Spleen (tissue), 7 donors: Measurements from ENCODE around the gene PDGFA.

Source experiments
- POLR2AphosphoS5 ChIP-seq, 3 donors: sonication (generic); formaldehyde crosslinking; IDR thresholded peaks; one replicate each; pipeline ENCODE4 v1.5.1; 2017; ENCODE audit warnings: antibody characterized with exemption in 3 of 3
- TF ChIP-seq, protein P1 (sequence below), 11 experiments: fragments of 200-600 bp in 7 of 11; fragments of 450-650 bp in 4 of 11; sonication (generic) in 4 of 11; IDR thresholded peaks in 8 of 11; conservative IDR thresholded peaks in 3 of 11; 1 replicate in 7 of 11; 2 replicates in 4 of 11; pipeline versions ENCODE4 v1.4.0 to v1.8.0; 2016 to 2021; ENCODE audit warnings: antibody characterized with exemption in 11 of 11, inconsistent platforms in 4 of 11, mild to moderate bottlenecking in 1 of 11
- donor health status: DM: no; HTN: no; CAD: no; lungs with moderate emphysema.
- donor health status: DM: no; HTN: no; CAD: no.
- donor health status: DM: no; HTN: no; CAD: no.

DNA sequence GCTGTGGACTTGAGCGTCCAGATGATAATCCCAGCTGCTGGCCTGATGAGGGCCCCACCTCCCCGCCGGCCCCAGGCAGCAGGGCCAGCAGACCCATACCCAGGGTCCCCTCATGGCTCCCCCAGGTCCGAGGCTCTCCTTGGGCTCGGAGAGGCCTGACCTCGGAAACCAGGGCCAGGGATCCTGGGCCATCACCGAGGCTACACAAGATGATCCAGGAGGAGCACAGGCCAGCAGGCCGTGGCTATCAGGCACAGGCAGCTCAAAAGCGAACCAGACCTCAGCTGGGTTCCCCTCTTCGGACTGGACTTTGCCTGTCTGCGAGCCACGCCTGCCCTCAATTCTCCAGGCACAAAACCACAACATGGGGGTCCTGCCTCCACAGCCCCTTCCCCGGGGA is 17.4 kb downstream of the PDGFA start:
- TF ChIP-seq POLR2AphosphoS5 (IDR thresholded peaks at IDR 0.05), result no peak
- TF ChIP-seq, protein P1, sequence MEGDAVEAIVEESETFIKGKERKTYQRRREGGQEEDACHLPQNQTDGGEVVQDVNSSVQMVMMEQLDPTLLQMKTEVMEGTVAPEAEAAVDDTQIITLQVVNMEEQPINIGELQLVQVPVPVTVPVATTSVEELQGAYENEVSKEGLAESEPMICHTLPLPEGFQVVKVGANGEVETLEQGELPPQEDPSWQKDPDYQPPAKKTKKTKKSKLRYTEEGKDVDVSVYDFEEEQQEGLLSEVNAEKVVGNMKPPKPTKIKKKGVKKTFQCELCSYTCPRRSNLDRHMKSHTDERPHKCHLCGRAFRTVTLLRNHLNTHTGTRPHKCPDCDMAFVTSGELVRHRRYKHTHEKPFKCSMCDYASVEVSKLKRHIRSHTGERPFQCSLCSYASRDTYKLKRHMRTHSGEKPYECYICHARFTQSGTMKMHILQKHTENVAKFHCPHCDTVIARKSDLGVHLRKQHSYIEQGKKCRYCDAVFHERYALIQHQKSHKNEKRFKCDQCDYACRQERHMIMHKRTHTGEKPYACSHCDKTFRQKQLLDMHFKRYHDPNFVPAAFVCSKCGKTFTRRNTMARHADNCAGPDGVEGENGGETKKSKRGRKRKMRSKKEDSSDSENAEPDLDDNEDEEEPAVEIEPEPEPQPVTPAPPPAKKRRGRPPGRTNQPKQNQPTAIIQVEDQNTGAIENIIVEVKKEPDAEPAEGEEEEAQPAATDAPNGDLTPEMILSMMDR (IDR thresholded peaks at IDR 0.05 in 8 of 11, conservative IDR thresholded peaks at IDR 0.05 in 3 of 11), result no peak
